Stomach smooth muscle (tissue), 2 donors: Measurements from ENCODE around the gene UTP11.

Experiments
- H3K27ac ChIP-seq: one replicate; pipeline ENCODE4 v1.7.0; 2013; ENCODE audit warnings: mild to moderate bottlenecking, low read length, inconsistent platforms
- H3K27me3 ChIP-seq, 2 donors: one replicate each; pipeline ENCODE4 v1.7.0; 2013; ENCODE audit warnings: low read length in 2 of 2; ENCODE audit not compliant: insufficient read depth in 2 of 2, control insufficient read depth in 1 of 2
- H3K36me3 ChIP-seq, 2 donors: one replicate each; pipeline ENCODE4 v1.7.0; 2013; ENCODE audit warnings: low read length in 2 of 2; ENCODE audit not compliant: control insufficient read depth in 2 of 2, insufficient read depth in 2 of 2
- H3K4me1 ChIP-seq: one replicate; pipeline ENCODE4 v1.7.0; 2013; ENCODE audit warnings: low read length; ENCODE audit not compliant: control insufficient read depth, insufficient read depth
- H3K4me3 ChIP-seq, 2 donors: one replicate each; pipeline ENCODE4 v1.7.0; 2013; ENCODE audit warnings: low read length in 2 of 2
- H3K9ac ChIP-seq, 2 donors: one replicate each; pipeline ENCODE4 v1.7.0; 2013; ENCODE audit warnings: low read length in 2 of 2, mild to moderate bottlenecking in 1 of 2
- H3K9me3 ChIP-seq, 2 donors: one replicate each; pipeline ENCODE4 v1.7.0; 2013; ENCODE audit warnings: low read length in 2 of 2; ENCODE audit not compliant: control insufficient read depth in 2 of 2
- donor health status: healthy.
- donor health status: Pancreatic carcinoma.

The UTP11 gene

GRCh38 chr1:38050397-38051078, 38.0 kb downstream of the UTP11 start:
- no peaks in the 10 kb centered on the region for H3K9me3 ChIP-seq
- H3K4me3 ChIP-seq = no peak overlapping the region
- H3K27ac ChIP-seq = no peak overlapping the region
- peaks cover 6 to 21% of the 10 kb centered on the region in 2 donors for H3K27me3 ChIP-seq
- H3K9ac ChIP-seq = no peak overlapping the region
- peaks cover 17% of the 10 kb centered on the region for H3K4me1 ChIP-seq
- no peaks in the 10 kb centered on the region for H3K36me3 ChIP-seq

- peaks cover 14% of the 10 kb centered on the region for H3K4me1 ChIP-seq
- H3K27me3 ChIP-seq = peaks cover 2 to 21% of the 10 kb centered on the region in 2 donors
- no peaks in the 10 kb centered on the region for H3K36me3 ChIP-seq
- no peaks in the 10 kb centered on the region for H3K9me3 ChIP-seq
- H3K27ac ChIP-seq = no peak overlapping the region
- H3K9ac ChIP-seq = no peak overlapping the region
- H3K4me3 ChIP-seq = no peak overlapping the region
Observed at GRCh38 chr1:38051079-38051543, 38.6 kb downstream of the UTP11 start.

GRCh38 chr1:38052750-38053415, 40.3 kb downstream of the UTP11 start:
- Histone ChIP-seq H3K4me3 (no peak overlapping the region), H3K9me3 (no peaks in the 10 kb centered on the region), H3K4me1 (peaks cover 3% of the 10 kb centered on the region), H3K36me3 (no peaks in the 10 kb centered on the region), H3K27me3 (peaks cover 2 to 21% of the 10 kb centered on the region in 2 donors), H3K27ac (no peak overlapping the region), H3K9ac (no peak overlapping the region)

- peaks cover 2 to 21% of the 10 kb centered on the region in 2 donors for H3K27me3 ChIP-seq
- H3K9ac ChIP-seq = no peak overlapping the region
- no peaks in the 10 kb centered on the region for H3K9me3 ChIP-seq
- H3K4me1 ChIP-seq = no peaks in the 10 kb centered on the region
- H3K27ac ChIP-seq = no peak overlapping the region
- no peak overlapping the region for H3K4me3 ChIP-seq
- H3K36me3 ChIP-seq = no peaks in the 10 kb centered on the region
Observed at GRCh38 chr1:38053416-38054091, 41.0 kb downstream of the UTP11 start.

- Histone ChIP-seq H3K27ac (no peak overlapping the region), H3K27me3 (peaks cover 2 to 18% of the 10 kb centered on the region in 2 donors), H3K9me3 (no peaks in the 10 kb centered on the region), H3K4me1 (no peaks in the 10 kb centered on the region), H3K4me3 (no peak overlapping the region), H3K36me3 (no peaks in the 10 kb centered on the region), H3K9ac (no peak overlapping the region)
Observed at GRCh38 chr1:38055398-38055797, 42.9 kb downstream of the UTP11 start.

DNA sequence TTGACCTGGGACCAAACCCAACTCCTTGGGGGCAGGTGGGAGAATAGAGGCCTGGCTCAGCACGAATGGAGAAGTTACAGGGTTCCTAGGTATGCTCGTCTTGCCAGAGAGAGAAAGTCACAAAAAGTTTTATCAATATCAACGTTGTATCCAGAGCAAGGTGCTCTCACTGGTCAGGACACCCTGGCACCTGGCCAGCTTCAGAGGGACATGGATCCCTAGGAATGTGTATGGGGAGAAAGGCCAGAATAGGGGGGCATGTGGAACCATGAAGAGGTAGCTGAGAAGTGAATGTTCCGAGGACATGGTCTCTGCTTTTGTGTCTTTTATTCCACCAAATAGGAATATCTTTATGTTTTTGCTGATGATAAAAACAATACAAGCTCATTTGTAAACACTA, 43.4 kb downstream of the UTP11 start:
- Histone ChIP-seq H3K27ac (no peak overlapping the region), H3K9ac (no peak overlapping the region), H3K9me3 (no peaks in the 10 kb centered on the region), H3K4me1 (no peaks in the 10 kb centered on the region), H3K4me3 (no peak overlapping the region), H3K27me3 (peaks cover 2 to 18% of the 10 kb centered on the region in 2 donors), H3K36me3 (no peaks in the 10 kb centered on the region)

DNA sequence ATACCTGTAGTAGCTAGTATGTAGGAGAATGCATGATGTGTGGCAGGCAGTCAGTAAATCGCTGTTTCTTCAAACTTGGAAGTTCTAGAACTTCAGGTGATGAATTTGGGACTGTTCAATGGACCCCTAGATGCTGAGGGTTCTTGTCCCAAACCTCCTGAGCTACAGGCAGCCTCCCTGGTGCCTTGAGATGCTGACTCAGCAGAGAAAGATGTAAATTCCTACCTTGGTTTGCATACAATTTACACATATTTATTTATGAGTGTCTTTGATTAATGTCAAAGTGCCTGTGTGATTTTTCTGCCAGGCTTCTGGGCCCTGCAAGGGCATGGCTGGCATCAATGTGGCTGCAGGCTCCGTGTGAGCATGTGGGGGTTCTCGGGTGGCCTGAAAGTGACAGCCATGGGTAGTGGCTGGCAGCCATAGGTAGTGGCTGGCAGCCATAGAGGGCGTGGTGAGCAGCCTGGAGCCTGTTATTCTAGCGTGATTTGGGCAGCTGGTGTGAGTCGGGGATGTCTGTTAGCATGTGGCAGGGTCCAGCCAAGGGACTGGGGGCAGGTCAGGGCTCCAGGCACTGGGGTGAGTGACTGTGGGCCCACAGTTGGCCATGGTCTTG, 47.2 kb downstream of the UTP11 start:
- H3K9ac ChIP-seq = no peak overlapping the region
- H3K4me3 ChIP-seq = no peak overlapping the region
- no peak overlapping the region for H3K27ac ChIP-seq
- peaks cover 0 to 5% of the 10 kb centered on the region in 2 donors for H3K27me3 ChIP-seq
- no peaks in the 10 kb centered on the region for H3K9me3 ChIP-seq
- H3K4me1 ChIP-seq = no peaks in the 10 kb centered on the region
- no peaks in the 10 kb centered on the region for H3K36me3 ChIP-seq

- no peaks in the 10 kb centered on the region for H3K4me1 ChIP-seq
- peaks cover 0 to 4% of the 10 kb centered on the region in 2 donors for H3K27me3 ChIP-seq
- H3K9me3 ChIP-seq = no peaks in the 10 kb centered on the region
- H3K36me3 ChIP-seq = no peaks in the 10 kb centered on the region
- H3K4me3 ChIP-seq = no peak overlapping the region
- H3K27ac ChIP-seq = no peak overlapping the region
- H3K9ac ChIP-seq = no peak overlapping the region
Observed at GRCh38 chr1:38060498-38060897, 48.0 kb downstream of the UTP11 start.

GRCh38 chr1:38061290-38061689, 48.8 kb downstream of the UTP11 start:
- H3K27ac ChIP-seq = no peak overlapping the region
- H3K9ac ChIP-seq = no peak overlapping the region
- peaks cover 0 to 2% of the 10 kb centered on the region in 2 donors for H3K27me3 ChIP-seq
- no peak overlapping the region for H3K4me3 ChIP-seq
- H3K36me3 ChIP-seq = no peaks in the 10 kb centered on the region
- H3K4me1 ChIP-seq = no peaks in the 10 kb centered on the region
- H3K9me3 ChIP-seq = no peaks in the 10 kb centered on the region

DNA sequence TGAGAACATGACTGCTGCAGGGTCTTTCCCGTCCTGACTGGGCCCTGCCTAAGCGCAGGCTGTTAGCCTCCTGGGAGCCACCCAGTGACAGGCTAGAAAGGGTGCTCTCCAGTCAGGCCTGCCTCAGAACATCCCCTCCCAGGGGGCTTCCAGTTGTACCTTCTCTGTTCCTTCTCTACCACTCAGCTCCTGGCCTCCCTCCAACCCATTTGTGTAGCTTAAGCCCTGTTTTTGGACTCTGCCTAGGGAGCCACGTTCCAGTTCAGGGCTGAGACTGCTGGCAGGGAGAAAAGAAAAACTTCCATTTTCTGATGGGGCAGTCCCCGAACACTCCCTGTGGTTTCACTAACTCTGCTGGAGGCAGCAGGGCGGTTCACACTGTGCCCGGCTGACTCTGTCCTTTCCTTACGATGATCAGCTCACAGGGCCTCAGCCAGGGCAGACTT, 49.4 kb downstream of the UTP11 start:
- H3K9ac ChIP-seq = no peak overlapping the region
- H3K4me3 ChIP-seq = no peak overlapping the region
- no peaks in the 10 kb centered on the region for H3K9me3 ChIP-seq
- H3K36me3 ChIP-seq = no peaks in the 10 kb centered on the region
- no peak overlapping the region for H3K27ac ChIP-seq
- H3K27me3 ChIP-seq = peaks cover 0 to 2% of the 10 kb centered on the region in 2 donors
- no peaks in the 10 kb centered on the region for H3K4me1 ChIP-seq
